Cardiac muscle cell (in vitro differentiated cells and primary cell): ENCODE data around the gene LMBR1. TPM values are rescaled to one million over a fixed set of nuclear protein-coding genes. Genes with fewer than 3 reads are reported as not detected.

ENCODE experiments used
- DNase-seq, 2 donors: peaks; one replicate each; pipeline versions ENCODE4 v3.0.0 to v3.0.0-alpha.2; 2010 to 2017; ENCODE audit warnings: low read depth in 1 of 2, low spot score in 1 of 2
- H3K27ac ChIP-seq: fragments of 200-600 bp; sonication (generic); 2 replicates; pipeline ENCODE4 v1.5.1; 2016
- H3K27me3 ChIP-seq: fragments of 200-600 bp; sonication (generic); 2 replicates; pipeline ENCODE4 v1.6.0; 2016; ENCODE audit warnings: control low read depth
- H3K36me3 ChIP-seq: fragments of 200-600 bp; sonication (generic); 2 replicates; pipeline ENCODE4 v1.5.1; 2016; ENCODE audit warnings: control low read depth
- H3K4me1 ChIP-seq: fragments of 200-600 bp; sonication (generic); 2 replicates; pipeline ENCODE4 v1.8.1; 2017; ENCODE audit warnings: low read depth, mild to moderate bottlenecking, mixed run types
- H3K4me3 ChIP-seq: fragments of 200-600 bp; sonication (generic); 2 replicates; pipeline ENCODE4 v1.5.1; 2016; ENCODE audit warnings: mild to moderate bottlenecking
- H3K9me3 ChIP-seq: fragments of 200-600 bp; sonication (generic); 2 replicates; pipeline ENCODE4 v1.5.1; 2017; ENCODE audit warnings: low read depth, mild to moderate bottlenecking, control low read depth
- CTCF ChIP-seq: IDR thresholded peaks from 2 replicates; pipeline ENCODE4 v1.5.1; 2012; ENCODE audit warnings: low read depth, mild to moderate bottlenecking, low read length
- polyA plus RNA-seq: library from polyadenylated mRNA; unstranded; fragments of >200 nt; fragmentation: Nextera tagmentation; extraction: Ambion mirVana; gene quantifications from 2 replicates; pipeline ENCODE4 v1.2.1, GENCODE V29; 2016
- total RNA-seq: library from RNA; depleted of rRNA; stranded (reverse); fragments of >200 nt; gene quantifications from 2 replicates; pipeline ENCODE4 v1.2.3, GENCODE V29; 2016

The LMBR1 gene
- total and polyA plus RNA-seq, 2 experiments from 2014 or later, result 49.9 to 78.0 TPM

- Histone ChIP-seq H3K27ac (no peak overlapping the region), H3K9me3 (no peaks in the 10 kb centered on the region), H3K36me3 (no peaks in the 10 kb centered on the region), H3K27me3 (no peaks in the 10 kb centered on the region), H3K4me1 (no peaks in the 10 kb centered on the region), H3K4me3 (no peak overlapping the region)
- no peak for TF ChIP-seq CTCF
- no peak for DNase-seq
Measured at GRCh38 chr7:156693627-156694026, 199.4 kb downstream of the LMBR1 start.

GRCh38 chr7:156692849-156693248 lies 200.1 kb downstream of the LMBR1 start:
- Histone ChIP-seq H3K27ac (no peak overlapping the region), H3K9me3 (no peaks in the 10 kb centered on the region), H3K36me3 (no peaks in the 10 kb centered on the region), H3K4me1 (no peaks in the 10 kb centered on the region), H3K4me3 (no peak overlapping the region), H3K27me3 (no peaks in the 10 kb centered on the region)
- DNase-seq, result no peak
- TF ChIP-seq CTCF, result no peak

- no peak for DNase-seq
- Histone ChIP-seq H3K9me3 (no peaks in the 10 kb centered on the region), H3K4me3 (no peak overlapping the region), H3K36me3 (peaks cover 5% of the 10 kb centered on the region), H3K27me3 (no peaks in the 10 kb centered on the region), H3K27ac (no peak overlapping the region), H3K4me1 (no peaks in the 10 kb centered on the region)
- no peak for TF ChIP-seq CTCF
Measured at GRCh38 chr7:156691764-156692163, 201.2 kb downstream of the LMBR1 start.

- TF ChIP-seq CTCF, result no peak
- H3K4me1 ChIP-seq, result no peaks in the 10 kb centered on the region
- H3K27ac ChIP-seq, result no peak overlapping the region
- no peaks in the 10 kb centered on the region for H3K9me3 ChIP-seq
- DNase-seq, result no peak
- H3K27me3 ChIP-seq, result no peaks in the 10 kb centered on the region
- H3K36me3 ChIP-seq, result peaks cover 26% of the 10 kb centered on the region
- no peak overlapping the region for H3K4me3 ChIP-seq
Measured at GRCh38 chr7:156684661-156685060, 208.3 kb downstream of the LMBR1 start.

- Histone ChIP-seq H3K4me1 (no peaks in the 10 kb centered on the region), H3K9me3 (no peaks in the 10 kb centered on the region), H3K27me3 (no peaks in the 10 kb centered on the region), H3K4me3 (no peak overlapping the region), H3K27ac (no peak overlapping the region), H3K36me3 (peaks cover 26% of the 10 kb centered on the region)
- DNase-seq, result no peak
- TF ChIP-seq CTCF, result no peak
Measured at GRCh38 chr7:156684251-156684650, 208.7 kb downstream of the LMBR1 start.

- Histone ChIP-seq H3K4me3 (no peak overlapping the region), H3K9me3 (no peaks in the 10 kb centered on the region), H3K27ac (no peak overlapping the region), H3K36me3 (peaks cover 26% of the 10 kb centered on the region), H3K27me3 (no peaks in the 10 kb centered on the region), H3K4me1 (no peaks in the 10 kb centered on the region)
- no peak for DNase-seq
- no peak for TF ChIP-seq CTCF
Measured at GRCh38 chr7:156682928-156683327, 210.1 kb downstream of the LMBR1 start.
